Measurements from ENCODE around the gene RNGTT.

The RNGTT gene

DNA sequence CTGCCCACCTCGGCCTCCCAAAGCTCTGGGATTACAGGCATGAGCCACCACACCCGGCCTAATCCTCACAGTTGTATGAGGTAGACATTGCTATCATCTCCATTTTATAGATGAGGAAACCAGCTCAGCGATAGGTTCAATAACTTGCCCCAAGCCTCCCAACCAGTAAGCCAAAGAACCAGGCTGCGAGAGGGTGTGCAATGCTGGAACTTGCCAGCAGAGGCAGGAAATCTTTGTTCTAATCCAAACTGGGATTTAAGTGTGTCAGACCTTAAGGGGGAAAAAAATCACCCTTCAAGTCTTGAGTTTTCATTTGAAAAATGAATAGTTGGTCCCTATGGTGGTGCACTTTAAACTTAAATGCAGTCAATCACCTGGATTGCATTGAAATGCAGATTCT, 20.1 kb upstream of the RNGTT start:
- TF ChIP-seq RAD21 (IDR thresholded peaks at IDR 0.05; ENCODE audit: low read depth) = peak; percentile 36; the same call in 1 of the 2 replicates
- TF ChIP-seq USF1 (IDR thresholded peaks at IDR 0.05) = no peak

- TF ChIP-seq FOXM1 (IDR thresholded peaks at IDR 0.05; ENCODE audit: borderline replicate concordance, low read depth) (no peak), RAD21 (IDR thresholded peaks at IDR 0.05; ENCODE audit: low read depth) (peak; percentile 93), USF1 (IDR thresholded peaks at IDR 0.05) (no peak), TCF12 (IDR thresholded peaks at IDR 0.05; ENCODE audit: low read depth) (no peak), REST (IDR thresholded peaks at IDR 0.05; ENCODE audit: low read depth) (no peak), EGR1 (IDR thresholded peaks at IDR 0.05) (no peak)
- TF ChIP-seq, protein P1, sequence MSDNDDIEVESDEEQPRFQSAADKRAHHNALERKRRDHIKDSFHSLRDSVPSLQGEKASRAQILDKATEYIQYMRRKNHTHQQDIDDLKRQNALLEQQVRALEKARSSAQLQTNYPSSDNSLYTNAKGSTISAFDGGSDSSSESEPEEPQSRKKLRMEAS (IDR thresholded peaks at IDR 0.05) = no peak
Measured at GRCh38 chr6:88982720-88983119, 19.3 kb upstream of the RNGTT start.

- no peak for TF ChIP-seq FOXM1 (IDR thresholded peaks at IDR 0.05; ENCODE audit: borderline replicate concordance, low read depth)
Measured at GRCh38 chr6:88975369-88975768, 12.0 kb upstream of the RNGTT start.

DNA sequence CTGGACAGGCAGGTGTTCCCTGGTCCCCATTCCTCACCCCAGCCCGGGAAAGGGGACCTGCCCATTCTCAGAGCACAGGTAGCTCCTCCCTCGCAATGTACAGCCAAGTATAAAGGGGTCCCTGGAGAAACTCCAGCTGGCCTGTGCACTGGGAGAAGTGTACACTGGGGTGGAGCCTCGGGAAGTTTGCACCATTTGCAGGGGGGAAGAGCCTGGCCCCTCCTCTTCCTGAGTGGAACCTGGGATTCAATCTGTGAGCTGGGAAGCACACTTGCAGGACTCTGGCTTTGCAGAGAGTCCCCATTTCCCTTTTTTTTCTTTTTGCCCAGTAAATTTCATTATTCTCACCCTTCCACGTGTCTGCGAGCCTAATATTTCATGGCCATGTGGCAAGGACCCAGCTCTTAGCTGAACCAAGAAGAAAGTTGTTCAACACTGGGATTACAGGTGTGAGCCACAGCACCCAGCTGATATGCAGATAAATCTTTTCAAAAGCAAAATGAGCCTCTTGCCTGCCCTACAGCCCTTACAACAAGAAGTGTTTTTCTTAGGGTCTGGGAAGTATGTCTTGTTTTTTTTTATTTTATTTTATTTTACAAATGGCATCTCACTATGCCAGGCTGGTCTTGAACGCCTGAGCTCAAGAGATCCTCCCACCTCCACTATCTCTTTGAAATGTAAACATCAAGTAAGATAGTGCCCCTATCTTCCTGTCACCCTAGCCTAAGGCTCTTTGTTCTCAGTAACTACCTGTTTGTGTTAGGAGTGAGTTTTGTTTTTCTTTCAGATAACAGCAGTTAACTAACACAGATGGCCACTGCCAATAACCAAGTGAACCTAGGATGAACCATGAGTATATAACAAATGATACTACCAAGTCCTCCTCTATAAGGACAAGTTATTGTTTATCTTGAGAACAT, 9.3 kb upstream of the RNGTT start:
- TF ChIP-seq ZBTB7A (IDR thresholded peaks at IDR 0.05; ENCODE audit: low read depth) (no peak), USF1 (IDR thresholded peaks at IDR 0.05) (no peak), YY1 (IDR thresholded peaks at IDR 0.05; ENCODE audit: low read depth) (no peak), EGR1 (IDR thresholded peaks at IDR 0.05) (no peak), FOXM1 (IDR thresholded peaks at IDR 0.05; ENCODE audit: borderline replicate concordance, low read depth) (no peak), RAD21 (IDR thresholded peaks at IDR 0.05; ENCODE audit: low read depth) (no peak), CEBPB (IDR thresholded peaks at IDR 0.05) (no peak), TAF1 (IDR thresholded peaks at IDR 0.05; ENCODE audit: low read depth) (no peak), TEAD4 (IDR thresholded peaks at IDR 0.05) (no peak), CREB1 (IDR thresholded peaks at IDR 0.05; ENCODE audit: low read depth) (no peak), REST (IDR thresholded peaks at IDR 0.05; ENCODE audit: low read depth) (no peak), TCF12 (IDR thresholded peaks at IDR 0.05; ENCODE audit: low read depth) (no peak), NFIC (IDR thresholded peaks at IDR 0.05) (no peak), EP300 (IDR thresholded peaks at IDR 0.05; ENCODE audit: borderline replicate concordance) (no peak)
- TF ChIP-seq, protein P1 (IDR thresholded peaks at IDR 0.05) = no peak

- TF ChIP-seq EP300 (IDR thresholded peaks at IDR 0.05; ENCODE audit: borderline replicate concordance) (no peak), RAD21 (IDR thresholded peaks at IDR 0.05; ENCODE audit: low read depth) (no peak), TCF12 (IDR thresholded peaks at IDR 0.05; ENCODE audit: low read depth) (no peak), NFIC (IDR thresholded peaks at IDR 0.05) (no peak), USF1 (IDR thresholded peaks at IDR 0.05) (no peak), EGR1 (IDR thresholded peaks at IDR 0.05) (no peak), TAF1 (IDR thresholded peaks at IDR 0.05; ENCODE audit: low read depth) (no peak), FOXM1 (IDR thresholded peaks at IDR 0.05; ENCODE audit: borderline replicate concordance, low read depth) (no peak), CEBPB (IDR thresholded peaks at IDR 0.05) (no peak), TEAD4 (IDR thresholded peaks at IDR 0.05) (no peak), CREB1 (IDR thresholded peaks at IDR 0.05; ENCODE audit: low read depth) (no peak), REST (IDR thresholded peaks at IDR 0.05; ENCODE audit: low read depth) (no peak), YY1 (IDR thresholded peaks at IDR 0.05; ENCODE audit: low read depth) (no peak), ZBTB7A (IDR thresholded peaks at IDR 0.05; ENCODE audit: low read depth) (no peak)
- TF ChIP-seq, protein P1 (IDR thresholded peaks at IDR 0.05) = no peak
Measured at GRCh38 chr6:88970301-88970700, 6.9 kb upstream of the RNGTT start.

Measured in Ishikawa (cell line).